H1 (cell line): ENCODE data around the gene WWC1. TPM values are rescaled to one million over a fixed set of nuclear protein-coding genes. Genes with fewer than 3 reads are reported as not detected.

ENCODE experiments used
- CTCF ChIA-PET: fragments of 300-600 bp; sonication (Branson Sonifier 250); formaldehyde crosslinking; loops from one replicate; lab custom pipeline; 2021; ENCODE audit not compliant: partially characterized antibody; lab: Charles Lee
- POLR2A ChIA-PET: fragments of 300-600 bp; sonication (Branson Sonifier 250); formaldehyde crosslinking; loops from one replicate; lab custom pipeline; 2021; ENCODE audit warnings: inconsistent platforms; ENCODE audit not compliant: partially characterized antibody; lab: Charles Lee
- DNase-seq, 2 experiments: peaks; one replicate each; pipeline versions ENCODE4 v3.0.0 to v3.0.0-alpha.2; 2010 to 2022; ENCODE audit warnings: low spot score in 2 of 2, low read depth in 1 of 2, mixed read lengths in 1 of 2
- FAIRE-seq: peaks from 2 replicates; lab custom pipeline; 2011; peaks lifted over from hg19 to GRCh38; lab: Jason Lieb, UNC
- H2AFZ ChIP-seq: 2 replicates; pipeline ENCODE4 v1.8.1; 2012; ENCODE audit warnings: low read length, inconsistent platforms
- H2AK5ac ChIP-seq: 2 replicates; pipeline ENCODE4 v1.6.1; 2013; ENCODE audit warnings: low read depth, low read length
- H2BK120ac ChIP-seq: replicated peaks from 2 replicates; pipeline ENCODE3; 2013; ENCODE audit warnings: low read depth, low read length, inconsistent platforms
- H2BK12ac ChIP-seq: 2 replicates; pipeline ENCODE4 v1.6.1; 2013; ENCODE audit warnings: low read depth, low read length
- H2BK15ac ChIP-seq: 2 replicates; pipeline ENCODE4 v1.6.1; 2013; ENCODE audit warnings: low read length
- H2BK20ac ChIP-seq: 2 replicates; pipeline ENCODE4 v1.6.1; 2013; ENCODE audit warnings: low read length
- H2BK5ac ChIP-seq: 2 replicates; pipeline ENCODE4 v1.6.1; 2013; ENCODE audit warnings: low read depth, low read length
- H3K14ac ChIP-seq: 2 replicates; pipeline ENCODE4 v1.6.1; 2013; ENCODE audit warnings: inconsistent platforms; ENCODE audit not compliant: insufficient read length
- H3K18ac ChIP-seq: 2 replicates; pipeline ENCODE4 v1.6.1; 2013; ENCODE audit warnings: low read length; ENCODE audit errors: extremely low read depth
- H3K23ac ChIP-seq: 2 replicates; pipeline ENCODE4 v1.6.1; 2013; ENCODE audit warnings: inconsistent platforms; ENCODE audit not compliant: insufficient read length
- H3K23me2 ChIP-seq: 2 replicates; pipeline ENCODE4 v1.6.1; 2013; ENCODE audit warnings: low read depth, low read length
- H3K27ac ChIP-seq: 2 replicates; pipeline ENCODE4 v1.6.1; 2011; ENCODE audit warnings: low read depth, low read length, inconsistent platforms
- H3K27me3 ChIP-seq, 4 experiments: replicated peaks in 1 of 4; 1 replicate in 1 of 4; 2 replicates in 3 of 4; pipeline versions ENCODE4 v1.6.1 to v1.8.1; 2011 to 2013; ENCODE audit warnings: low read length in 3 of 4, mild to moderate bottlenecking in 3 of 4, inconsistent platforms in 2 of 4, mixed read lengths in 2 of 4, moderate library complexity in 1 of 4; ENCODE audit not compliant: control insufficient read depth in 3 of 4, insufficient read depth in 3 of 4; ENCODE audit errors: extremely low read depth in 1 of 4
- H3K36me3 ChIP-seq, 4 experiments: 2 replicates each; pipeline versions ENCODE4 v1.6.1 to v1.8.1; 2011 to 2013; ENCODE audit warnings: mild to moderate bottlenecking in 4 of 4, low read length in 3 of 4, moderate library complexity in 2 of 4, control low read depth in 1 of 4, inconsistent platforms in 1 of 4; ENCODE audit not compliant: insufficient read depth in 4 of 4, control insufficient read depth in 2 of 4
- H3K4ac ChIP-seq: replicated peaks from 2 replicates; pipeline ENCODE3; 2013; ENCODE audit warnings: low read length, low read depth, mixed read lengths, inconsistent platforms; ENCODE audit not compliant: insufficient read length
- H3K4me1 ChIP-seq, 4 experiments: replicated peaks in 1 of 4; 1 replicate in 1 of 4; 2 replicates in 3 of 4; pipeline versions ENCODE4 v1.6.1 to v1.8.1; 2011 to 2013; ENCODE audit warnings: low read length in 3 of 4, inconsistent platforms in 2 of 4, mixed read lengths in 1 of 4; ENCODE audit not compliant: insufficient read depth in 4 of 4, control insufficient read depth in 3 of 4
- H3K4me2 ChIP-seq, 2 experiments: 2 replicates each; pipeline versions ENCODE4 v1.6.1 to v1.8.1; 2011 to 2013; ENCODE audit warnings: low read depth in 2 of 2, low read length in 2 of 2, control low read depth in 1 of 2, inconsistent platforms in 1 of 2, mild to moderate bottlenecking in 1 of 2; ENCODE audit not compliant: insufficient read depth in 1 of 2
- H3K4me3 ChIP-seq, 4 experiments: fragments of 200-600, 300-600 bp in 1 of 4; sonication (generic), shearing (Covaris generic), sonication (Bioruptor Twin) in 1 of 4; 2 replicates each; pipeline versions ENCODE4 v1.5.1 to v1.8.1; 2011 to 2016; ENCODE audit warnings: low read length in 4 of 4, low read depth in 3 of 4, control low read depth in 2 of 4, inconsistent platforms in 2 of 4, mild to moderate bottlenecking in 2 of 4, mixed read lengths in 1 of 4, moderate library complexity in 1 of 4; ENCODE audit not compliant: insufficient read depth in 2 of 4; ENCODE audit errors: extremely low read depth in 1 of 4
- H3K56ac ChIP-seq: replicated peaks from 2 replicates; pipeline ENCODE3; 2013; ENCODE audit warnings: low read depth, mild to moderate bottlenecking, mixed read lengths, low read length, inconsistent platforms; ENCODE audit not compliant: insufficient read length
- H3K79me1 ChIP-seq: 2 replicates; pipeline ENCODE4 v1.6.1; 2013; ENCODE audit warnings: low read depth, low read length, control low read depth
- H3K79me2 ChIP-seq, 2 experiments: 2 replicates each; pipeline versions ENCODE4 v1.6.1 to v1.8.1; 2012 to 2013; ENCODE audit warnings: low read length in 2 of 2, mild to moderate bottlenecking in 2 of 2, inconsistent platforms in 1 of 2; ENCODE audit not compliant: insufficient read depth in 2 of 2, control insufficient read depth in 1 of 2
- H3K9ac ChIP-seq, 4 experiments: replicated peaks in 1 of 4; 1 replicate in 1 of 4; 2 replicates in 3 of 4; pipeline versions ENCODE4 v1.6.1 to v1.8.1; 2011 to 2013; ENCODE audit warnings: low read depth in 3 of 4, low read length in 3 of 4, control low read depth in 2 of 4, mild to moderate bottlenecking in 2 of 4, moderate library complexity in 2 of 4, inconsistent platforms in 1 of 4; ENCODE audit errors: extremely low read depth in 1 of 4
- H3K9me3 ChIP-seq, 2 experiments: 2 replicates each; pipeline versions ENCODE4 v1.6.1 to v1.8.1; 2012 to 2013; ENCODE audit warnings: mild to moderate bottlenecking in 2 of 2, moderate library complexity in 2 of 2, control low read depth in 1 of 2, inconsistent platforms in 1 of 2, low read depth in 1 of 2, low read length in 1 of 2, mixed read lengths in 1 of 2; ENCODE audit not compliant: insufficient read depth in 2 of 2
- H4K20me1 ChIP-seq, 2 experiments: replicated peaks in 1 of 2; 2 replicates each; pipeline versions ENCODE3 to v1.8.1; 2011 to 2013; ENCODE audit warnings: inconsistent platforms in 2 of 2, low read length in 2 of 2, mild to moderate bottlenecking in 1 of 2; ENCODE audit not compliant: insufficient read depth in 2 of 2, control insufficient read depth in 1 of 2
- H4K5ac ChIP-seq: 2 replicates; pipeline ENCODE4 v1.6.1; 2013; ENCODE audit warnings: low read length, low read depth, mixed read lengths, inconsistent platforms; ENCODE audit not compliant: insufficient read length
- H4K8ac ChIP-seq: 2 replicates; pipeline ENCODE4 v1.8.0; 2013; ENCODE audit warnings: mild to moderate bottlenecking, moderate library complexity, low read length, inconsistent platforms; ENCODE audit not compliant: insufficient read depth; ENCODE audit errors: extremely low read depth
- H4K91ac ChIP-seq: replicated peaks from 2 replicates; pipeline ENCODE3; 2013; ENCODE audit warnings: low read length, mixed read lengths, inconsistent platforms; ENCODE audit not compliant: insufficient read length
- BCL11A ChIP-seq, 2 experiments: IDR thresholded peaks; one replicate each; pipeline ENCODE4 v1.6.1; 2011; ENCODE audit warnings: low read depth in 2 of 2, low read length in 2 of 2, mild to moderate bottlenecking in 2 of 2
- KDM1A ChIP-seq: fragments of 200-600, 300-600 bp; sonication (generic); IDR thresholded peaks from 2 replicates; pipeline ENCODE4 v1.7.1; 2016; ENCODE audit warnings: mild to moderate bottlenecking, low read length, borderline replicate concordance
- NANOG ChIP-seq: IDR thresholded peaks from 2 replicates; pipeline ENCODE4 v1.6.1; 2011; ENCODE audit warnings: low read length, low read depth, mild to moderate bottlenecking, inconsistent platforms; ENCODE audit not compliant: insufficient read depth, poor library complexity, severe bottlenecking
- RFX5 ChIP-seq: IDR thresholded peaks from 2 replicates; pipeline ENCODE4 v1.6.1; 2011; ENCODE audit warnings: low read depth, low read length, improper control_type of control experiment, borderline replicate concordance
- SIX5 ChIP-seq: IDR thresholded peaks from 2 replicates; pipeline ENCODE4 v1.6.1; 2011; ENCODE audit warnings: mild to moderate bottlenecking, low read depth, low read length
- TAF1 ChIP-seq: IDR thresholded peaks from 2 replicates; pipeline ENCODE4 v1.6.1; 2011; ENCODE audit warnings: mild to moderate bottlenecking, low read depth, low read length
- WGBS, 2 experiments: shearing (Covaris generic) in 1 of 2; methylation state at CpG; one replicate each; pipeline versions ENCODE4 v1.1.6 to v1.1.7; 2013 to 2015; ENCODE audit warnings: low lambda C conversion rate in 2 of 2, mixed read lengths in 2 of 2, inconsistent platforms in 1 of 2, low coverage in 1 of 2, missing lambda C conversion rate in 1 of 2; ENCODE audit not compliant: insufficient replicate concordance in 2 of 2, insufficient coverage in 1 of 2, insufficient read length in 1 of 2; ENCODE audit errors: extremely low coverage in 1 of 2, missing lambda C conversion rate in 1 of 2; 5-methylcytosine and 5-hydroxymethylcytosine counted together
- polyA plus RNA-seq, 7 experiments: library from polyadenylated mRNA; depleted of rRNA in 3 of 7; stranded (reverse) in 5 of 7; unstranded in 2 of 7; fragments of >200 nt in 5 of 7; fragments of 200-250 nt in 2 of 7; gene quantifications; 1 replicate in 5 of 7; 2 replicates in 1 of 7; 4 replicates in 1 of 7; pipeline versions ENCODE4 v1.2.1 to v1.2.3, GENCODE V29; 2011 to 2013; ENCODE audit warnings: missing spikeins in 2 of 7, mixed read lengths in 2 of 7
- total RNA-seq: library from RNA; stranded (reverse); fragmentation: NEBNext Ultra II Directional; extraction: Animal tissue kit (Norgen Biotek cat#: 25700); gene quantifications from 2 replicates; pipeline ENCODE4 v1.2.1, GENCODE V29; 2021
- TF ChIP-seq, protein P1 (sequence below): IDR thresholded peaks from 2 replicates; pipeline ENCODE4 v1.6.1; 2011; ENCODE audit warnings: low read depth, mild to moderate bottlenecking, low read length; ENCODE audit not compliant: insufficient read depth
- TF ChIP-seq, protein P2 (sequence below): IDR thresholded peaks from 2 replicates; pipeline ENCODE4 v1.6.1; 2012; ENCODE audit warnings: inconsistent platforms

WWC1 gene
- total and polyA plus RNA-seq, 2 of the 8 experiments (the other 6 are each of a cell fraction or from before 2014, with no cell fraction given), result 16.4 to 41.1 TPM

DNA sequence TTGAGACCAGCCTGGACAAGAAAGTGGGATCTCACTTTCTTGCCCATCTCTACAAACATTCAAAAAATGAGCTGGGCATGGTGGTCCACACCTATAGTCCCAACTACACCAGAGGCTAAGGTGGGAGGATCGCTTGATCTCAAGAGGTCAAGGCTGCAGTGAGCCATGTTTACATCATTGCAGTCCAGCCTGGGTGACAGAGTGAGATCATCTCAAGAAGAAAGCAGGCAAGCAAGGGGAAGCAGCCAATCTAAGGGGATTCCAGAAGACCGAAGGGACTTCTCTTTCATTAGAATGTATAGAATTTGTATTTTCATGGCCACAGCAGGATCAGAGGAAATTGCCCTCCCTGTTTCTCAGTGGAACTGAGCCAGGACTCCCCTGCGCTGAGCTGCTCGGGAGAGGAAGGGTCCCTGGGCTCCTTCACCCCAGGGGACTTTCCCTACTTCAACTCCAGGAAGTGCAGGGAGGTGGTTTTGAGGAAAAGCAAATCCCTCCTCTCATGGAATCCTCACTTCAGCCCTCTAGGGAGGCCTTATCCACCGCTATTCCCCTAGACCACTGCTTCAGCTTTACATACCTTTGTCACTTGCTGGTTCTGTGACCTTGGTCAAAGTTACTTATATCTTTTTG is 12.1 kb downstream of the WWC1 start:
- H2BK120ac ChIP-seq, result no peak overlapping the region
- H4K8ac ChIP-seq, result no peak overlapping the region
- H3K23me2 ChIP-seq, result no peaks in the 10 kb centered on the region
- H3K79me1 ChIP-seq, result peaks cover 9% of the 10 kb centered on the region
- no peak overlapping the region for H4K5ac ChIP-seq
- H2BK12ac ChIP-seq, result no peak overlapping the region
- H3K27me3 ChIP-seq, result peaks cover 0 to 9% (median 4%) of the 10 kb centered on the region in 4 experiments; a peak in 5 of 7 replicates
- no peak for DNase-seq
- H4K91ac ChIP-seq, result no peak overlapping the region
- H3K79me2 ChIP-seq, result peaks cover 4 to 55% of the 10 kb centered on the region in 2 experiments
- H3K18ac ChIP-seq, result no peak overlapping the region
- POLR2A ChIA-PET, result no interaction called here
- no peaks in the 10 kb centered on the region for H3K36me3 ChIP-seq
- no peak overlapping the region for H3K4me3 ChIP-seq
- 89% methylated on average over 5 of the region's 5 CpGs; no CpG with 5 or more reads in 1 of the 2 experiments for WGBS, 2 experiments
- no peak overlapping the region for H2BK20ac ChIP-seq
- H3K9ac ChIP-seq, result no peak overlapping the region
- H3K14ac ChIP-seq, result no peak overlapping the region
- H3K4ac ChIP-seq, result no peak overlapping the region
- peaks cover 13 to 37% (median 29%) of the 10 kb centered on the region in 4 experiments for H3K4me1 ChIP-seq
- no peaks in the 10 kb centered on the region for H3K9me3 ChIP-seq
- no peak for FAIRE-seq
- no peak overlapping the region for H3K27ac ChIP-seq
- CTCF ChIA-PET, result interaction anchor here (1.3 to 5.4 kb wide), 5 partner anchors 9 to 106 kb away, joined by 3 to 45 read pairs (median 4); no protein-coding TSS in a partner anchor
- H3K4me2 ChIP-seq, result no peak overlapping the region
- TF ChIP-seq SIX5, result no peak
- no peak for TF ChIP-seq KDM1A
- TF ChIP-seq RFX5, result no peak
- TF ChIP-seq, protein P1, sequence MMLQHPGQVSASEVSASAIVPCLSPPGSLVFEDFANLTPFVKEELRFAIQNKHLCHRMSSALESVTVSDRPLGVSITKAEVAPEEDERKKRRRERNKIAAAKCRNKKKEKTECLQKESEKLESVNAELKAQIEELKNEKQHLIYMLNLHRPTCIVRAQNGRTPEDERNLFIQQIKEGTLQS, result no peak
- no peak for TF ChIP-seq TAF1
- no peak for TF ChIP-seq NANOG
- TF ChIP-seq, protein P2, sequence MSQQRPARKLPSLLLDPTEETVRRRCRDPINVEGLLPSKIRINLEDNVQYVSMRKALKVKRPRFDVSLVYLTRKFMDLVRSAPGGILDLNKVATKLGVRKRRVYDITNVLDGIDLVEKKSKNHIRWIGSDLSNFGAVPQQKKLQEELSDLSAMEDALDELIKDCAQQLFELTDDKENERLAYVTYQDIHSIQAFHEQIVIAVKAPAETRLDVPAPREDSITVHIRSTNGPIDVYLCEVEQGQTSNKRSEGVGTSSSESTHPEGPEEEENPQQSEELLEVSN, result no peak
- no peak for TF ChIP-seq BCL11A (IDR thresholded peaks at IDR 0.05; ENCODE audit: low read depth in 2 of 2, low read length in 2 of 2)
- peaks cover 9 to 24% of the 10 kb centered on the region in 2 experiments for H4K20me1 ChIP-seq
- no peak overlapping the region for H2AK5ac ChIP-seq
- H2BK15ac ChIP-seq, result no peak overlapping the region
- no peak overlapping the region for H2AFZ ChIP-seq
- no peak overlapping the region for H3K23ac ChIP-seq
- H2BK5ac ChIP-seq, result no peak overlapping the region
- no peak overlapping the region for H3K56ac ChIP-seq
